GM21528 (cell line): ENCODE results near the gene TRDN.

Source experiments
- ATAC-seq: cut with Tn5 transposase; IDR thresholded peaks from one replicate; pipeline ENCODE4 v1.9.1; 2021; ENCODE audit warnings: mild to moderate bottlenecking, moderate library complexity; ENCODE audit not compliant: unreplicated experiment, low FRiP score

The TRDN gene, protein sequence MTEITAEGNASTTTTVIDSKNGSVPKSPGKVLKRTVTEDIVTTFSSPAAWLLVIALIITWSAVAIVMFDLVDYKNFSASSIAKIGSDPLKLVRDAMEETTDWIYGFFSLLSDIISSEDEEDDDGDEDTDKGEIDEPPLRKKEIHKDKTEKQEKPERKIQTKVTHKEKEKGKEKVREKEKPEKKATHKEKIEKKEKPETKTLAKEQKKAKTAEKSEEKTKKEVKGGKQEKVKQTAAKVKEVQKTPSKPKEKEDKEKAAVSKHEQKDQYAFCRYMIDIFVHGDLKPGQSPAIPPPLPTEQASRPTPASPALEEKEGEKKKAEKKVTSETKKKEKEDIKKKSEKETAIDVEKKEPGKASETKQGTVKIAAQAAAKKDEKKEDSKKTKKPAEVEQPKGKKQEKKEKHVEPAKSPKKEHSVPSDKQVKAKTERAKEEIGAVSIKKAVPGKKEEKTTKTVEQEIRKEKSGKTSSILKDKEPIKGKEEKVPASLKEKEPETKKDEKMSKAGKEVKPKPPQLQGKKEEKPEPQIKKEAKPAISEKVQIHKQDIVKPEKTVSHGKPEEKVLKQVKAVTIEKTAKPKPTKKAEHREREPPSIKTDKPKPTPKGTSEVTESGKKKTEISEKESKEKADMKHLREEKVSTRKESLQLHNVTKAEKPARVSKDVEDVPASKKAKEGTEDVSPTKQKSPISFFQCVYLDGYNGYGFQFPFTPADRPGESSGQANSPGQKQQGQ

DNA sequence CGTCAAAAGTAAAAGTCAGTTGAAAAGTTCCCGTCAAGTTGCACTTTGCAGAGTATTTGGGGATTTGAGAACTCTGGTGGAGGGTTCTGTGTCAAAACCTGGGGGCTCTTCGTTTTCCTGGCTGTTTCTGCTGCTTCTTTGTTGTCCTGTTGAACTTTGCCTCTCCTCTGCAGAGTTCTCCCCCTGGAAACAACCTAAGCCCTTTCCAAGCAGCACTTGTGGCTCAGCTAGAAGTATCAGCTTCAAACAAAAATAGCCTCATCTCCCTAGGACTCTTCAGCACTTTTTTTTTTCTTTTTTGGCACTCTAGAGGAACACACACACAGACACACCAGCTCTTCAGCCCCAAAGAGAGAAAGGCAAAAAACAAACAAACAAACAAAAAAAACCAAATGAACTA lies at the start of gene TRDN:
TSS of gene TRDN (minus strand) at position 169 of the 400 bp plus-strand sequence. CDS start 175 bp downstream, outside the sequence.
- ATAC-seq, result no peak

DNA sequence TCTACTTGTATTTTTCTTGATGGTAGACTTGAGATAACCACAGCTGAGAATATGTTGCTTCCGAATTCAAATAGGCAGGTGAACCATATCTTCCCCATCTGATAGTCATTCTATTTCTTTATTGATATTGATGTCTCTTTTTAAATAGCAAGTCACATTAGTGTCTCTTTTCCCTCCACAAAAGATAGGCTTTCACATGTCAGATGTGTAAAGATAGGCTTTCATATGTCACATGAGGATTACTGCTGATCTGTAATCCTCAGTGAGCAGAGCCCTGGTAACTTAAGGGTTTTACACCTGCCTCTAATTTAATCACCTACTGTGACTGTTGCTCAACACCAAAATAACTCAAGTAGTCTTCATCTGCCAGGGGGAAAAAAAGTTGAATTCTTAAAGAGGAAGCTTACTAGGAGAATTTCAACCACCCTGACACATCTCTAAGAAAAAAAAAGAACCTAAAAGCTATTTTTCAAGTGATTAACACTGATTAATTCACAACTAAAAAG lies 45.3 kb upstream of the TRDN start:
- no peak for ATAC-seq

DNA sequence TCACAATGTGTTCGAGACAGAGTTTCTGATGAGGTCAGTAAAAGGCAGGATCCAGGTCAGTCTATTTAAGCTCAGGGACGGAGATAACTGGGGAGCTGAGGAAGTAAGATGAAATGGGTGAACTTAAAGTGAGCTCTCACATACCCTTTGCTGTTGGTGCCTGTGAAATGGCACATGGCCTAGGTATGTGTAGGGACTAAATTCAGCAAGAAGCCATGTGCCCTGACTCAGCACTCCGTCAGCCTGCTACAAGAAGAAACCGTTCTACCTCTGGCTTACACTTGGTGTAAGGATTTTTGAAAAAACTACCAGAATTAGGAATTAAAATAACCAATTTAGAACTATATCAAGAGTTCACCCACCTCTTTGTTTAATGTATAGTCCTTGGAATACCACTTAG lies 41.1 kb upstream of the TRDN start:
- ATAC-seq, result no peak

DNA sequence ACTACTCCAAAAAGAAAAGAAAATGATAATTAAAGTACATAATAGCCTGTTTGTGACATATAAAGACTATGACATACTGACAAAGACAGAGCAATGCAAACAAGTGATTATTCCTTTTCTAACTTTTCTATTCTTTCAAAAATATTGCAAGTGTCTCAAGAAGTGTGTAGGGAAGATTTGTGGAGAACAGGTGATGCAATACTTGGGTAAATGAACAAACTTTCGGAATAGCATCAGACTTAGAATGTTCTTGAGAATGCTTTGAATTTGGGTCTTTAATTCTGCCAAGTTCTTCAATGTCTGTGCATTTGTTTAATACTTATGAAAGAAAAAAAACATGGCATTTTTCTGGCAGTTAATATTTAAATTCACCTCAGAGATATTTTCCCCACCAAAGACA lies 40.0 kb upstream of the TRDN start:
- ATAC-seq, result no peak

DNA sequence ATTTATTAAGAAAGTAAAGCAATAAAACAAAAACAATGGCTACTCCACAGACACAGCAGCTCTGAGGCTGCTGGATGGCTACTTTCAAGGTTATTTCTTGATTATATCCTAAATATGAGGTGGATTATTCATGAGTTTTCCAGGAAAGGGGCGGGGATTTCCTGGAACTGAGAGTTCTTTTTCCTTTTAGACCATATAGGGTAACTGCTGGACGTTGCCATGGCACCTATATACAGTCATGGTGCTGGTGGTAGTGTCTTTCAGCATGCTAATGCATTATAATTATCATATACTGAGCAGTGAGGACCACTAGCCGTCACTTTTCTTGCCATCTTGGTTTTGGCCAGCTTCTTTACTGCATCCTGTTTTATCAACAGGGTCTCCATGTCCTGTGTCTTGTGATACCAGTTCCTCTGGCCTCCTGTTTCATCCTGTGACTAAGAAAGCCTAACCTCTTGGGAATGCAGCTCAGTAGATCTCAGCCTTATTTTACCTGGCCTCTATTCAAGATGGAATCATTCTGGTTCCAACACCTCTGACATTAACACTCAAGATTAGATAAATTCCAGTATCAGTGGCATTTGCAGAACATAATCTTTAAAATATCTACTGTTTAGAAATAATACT lies 32.3 kb upstream of the TRDN start:
- no peak for ATAC-seq

DNA sequence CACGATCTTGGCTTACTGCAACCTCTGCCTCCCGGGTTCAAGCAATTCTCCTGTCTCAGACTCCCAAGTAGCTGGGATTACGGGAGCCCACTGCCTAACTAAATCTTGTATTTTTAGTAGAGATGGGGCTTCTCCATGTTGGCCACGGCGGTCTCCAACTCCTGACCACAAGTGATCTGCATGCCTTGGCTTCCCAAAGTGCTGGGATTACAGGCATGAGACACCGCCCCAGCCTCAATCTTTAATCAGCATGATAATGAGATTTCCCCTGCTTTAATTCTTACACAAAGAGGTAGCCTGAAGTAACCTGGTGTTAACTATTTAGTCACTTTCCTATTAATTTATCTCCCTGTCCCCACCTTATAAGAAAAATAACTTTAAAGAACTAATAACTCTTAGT lies 31.3 kb upstream of the TRDN start:
- ATAC-seq, result no peak

DNA sequence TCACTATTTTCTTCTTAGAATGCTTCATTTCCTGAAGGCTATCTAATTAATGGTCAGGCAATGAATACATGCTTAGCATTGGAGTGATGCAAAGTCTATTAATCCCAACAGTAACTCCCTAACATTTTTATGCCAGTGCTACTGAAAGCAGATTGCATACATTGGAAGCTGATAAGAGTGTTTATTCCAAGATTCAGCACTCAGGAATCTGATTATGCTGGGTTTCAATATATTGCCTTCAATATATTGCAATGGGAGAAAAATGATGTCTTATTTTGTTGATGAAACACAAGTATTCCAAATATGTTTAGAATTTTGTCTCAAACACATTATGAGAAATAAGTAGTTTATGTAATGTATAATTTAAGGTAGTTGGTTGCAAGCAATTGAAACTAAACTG lies 26.7 kb upstream of the TRDN start:
- ATAC-seq, result no peak

DNA sequence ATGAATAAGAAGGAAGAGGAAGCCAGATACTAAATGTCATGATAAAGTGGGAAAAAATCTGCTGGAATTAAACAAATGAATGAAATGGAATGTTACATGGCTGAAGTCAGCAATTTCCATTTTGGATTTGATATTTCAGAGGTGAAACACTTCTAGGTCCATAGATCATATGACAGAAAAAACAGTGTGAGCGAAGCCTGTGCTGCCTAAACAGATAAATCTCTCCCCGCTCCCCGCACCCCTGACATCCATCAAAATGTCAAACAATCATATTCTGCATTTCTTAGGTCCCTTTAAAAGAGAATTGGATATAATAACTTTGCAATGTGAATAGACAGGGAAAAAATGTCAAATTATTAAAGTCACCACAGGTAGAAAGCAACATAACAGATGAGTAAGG lies 26.0 kb upstream of the TRDN start:
- ATAC-seq, result no peak

DNA sequence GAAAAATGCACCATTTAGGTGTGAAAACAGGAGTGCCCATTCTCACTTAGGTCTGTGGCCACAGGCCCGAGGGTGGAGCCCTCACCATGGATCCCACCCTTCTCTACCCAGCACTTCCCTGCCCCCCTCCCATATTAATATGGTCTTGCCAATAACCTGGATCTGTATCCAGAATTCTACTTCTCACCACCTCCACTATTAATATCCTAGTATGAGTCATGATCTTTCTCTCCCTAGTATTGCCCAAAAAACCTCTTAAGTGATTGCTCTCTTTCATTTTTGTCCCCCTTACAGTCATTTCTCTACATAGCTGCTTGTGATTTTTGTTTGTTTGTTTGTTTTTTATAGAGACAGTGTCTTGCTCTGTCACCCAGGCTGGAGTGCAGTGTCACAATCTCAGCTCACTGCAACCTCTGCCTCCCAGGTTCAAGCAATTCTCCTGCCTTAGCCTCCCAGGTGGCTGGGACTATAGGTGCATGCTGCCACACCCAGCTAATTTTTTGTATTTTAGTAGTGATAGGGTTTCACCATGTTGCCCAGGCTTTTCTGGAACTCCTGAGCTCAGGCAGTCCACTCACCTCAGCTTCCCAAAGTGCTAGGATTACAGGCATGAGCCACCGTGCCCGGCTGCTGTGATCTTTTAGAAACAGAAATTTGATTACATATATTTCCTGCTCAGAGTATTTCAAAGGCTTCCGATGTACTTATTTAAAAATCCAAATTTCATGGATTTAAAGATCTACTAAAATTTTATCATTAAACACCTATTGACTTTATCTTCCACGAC lies 24.5 kb upstream of the TRDN start:
- ATAC-seq, result no peak

DNA sequence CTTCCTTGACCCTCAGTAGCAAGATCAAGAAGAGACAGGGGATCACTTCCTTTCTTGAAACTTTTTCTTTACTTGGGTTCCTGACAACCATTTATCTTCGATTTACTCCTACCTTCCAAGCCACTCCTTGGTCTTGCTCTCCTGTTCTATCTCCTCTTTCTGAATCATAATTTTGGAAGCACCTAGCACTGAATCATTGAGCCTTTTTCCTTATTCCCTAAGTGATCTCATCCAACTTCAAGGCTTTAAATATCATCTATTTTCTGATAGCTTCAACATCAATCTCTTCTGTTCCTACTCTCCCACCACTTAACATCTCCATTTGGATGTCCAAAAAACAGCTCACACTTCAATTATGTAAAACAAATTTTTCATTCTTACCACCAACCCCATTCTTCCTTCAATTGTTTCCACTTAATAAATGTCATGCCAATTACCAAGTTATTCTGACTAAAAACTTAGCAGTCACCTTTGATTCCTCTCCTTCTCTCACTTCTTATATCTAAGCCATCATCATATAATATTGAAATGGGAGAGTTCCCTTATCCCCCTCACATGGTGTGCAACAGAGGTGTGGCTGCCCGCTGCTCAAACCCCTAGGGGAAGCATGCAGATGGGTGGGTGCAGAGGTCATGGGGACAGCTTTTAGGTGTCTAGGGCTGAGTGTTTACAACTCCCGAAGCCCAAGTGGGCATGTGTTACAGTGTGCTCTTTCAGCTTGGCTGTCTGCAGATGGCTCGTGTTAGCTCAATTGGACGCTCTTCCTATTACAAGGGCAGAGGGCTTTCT lies 23.4 kb upstream of the TRDN start:
- ATAC-seq, result no peak

DNA sequence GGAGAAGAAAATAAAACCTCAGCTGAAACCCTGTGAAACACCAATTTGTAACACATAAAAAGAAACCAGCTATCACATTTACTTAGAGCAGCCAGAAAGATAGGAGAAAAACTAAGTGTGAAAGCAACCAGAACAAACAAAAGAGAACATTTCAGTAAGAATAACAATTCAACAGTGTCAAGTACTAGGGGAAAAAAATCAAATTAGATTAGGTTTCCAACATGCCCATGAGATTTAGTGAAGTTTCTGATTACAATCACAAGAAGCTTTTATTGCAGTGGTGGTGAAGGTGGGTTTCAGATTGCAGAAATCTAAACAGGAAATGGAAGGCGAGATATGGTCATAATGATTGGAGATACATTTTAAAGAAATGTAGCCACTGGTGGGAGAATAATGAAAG lies 22.1 kb upstream of the TRDN start:
- no peak for ATAC-seq

DNA sequence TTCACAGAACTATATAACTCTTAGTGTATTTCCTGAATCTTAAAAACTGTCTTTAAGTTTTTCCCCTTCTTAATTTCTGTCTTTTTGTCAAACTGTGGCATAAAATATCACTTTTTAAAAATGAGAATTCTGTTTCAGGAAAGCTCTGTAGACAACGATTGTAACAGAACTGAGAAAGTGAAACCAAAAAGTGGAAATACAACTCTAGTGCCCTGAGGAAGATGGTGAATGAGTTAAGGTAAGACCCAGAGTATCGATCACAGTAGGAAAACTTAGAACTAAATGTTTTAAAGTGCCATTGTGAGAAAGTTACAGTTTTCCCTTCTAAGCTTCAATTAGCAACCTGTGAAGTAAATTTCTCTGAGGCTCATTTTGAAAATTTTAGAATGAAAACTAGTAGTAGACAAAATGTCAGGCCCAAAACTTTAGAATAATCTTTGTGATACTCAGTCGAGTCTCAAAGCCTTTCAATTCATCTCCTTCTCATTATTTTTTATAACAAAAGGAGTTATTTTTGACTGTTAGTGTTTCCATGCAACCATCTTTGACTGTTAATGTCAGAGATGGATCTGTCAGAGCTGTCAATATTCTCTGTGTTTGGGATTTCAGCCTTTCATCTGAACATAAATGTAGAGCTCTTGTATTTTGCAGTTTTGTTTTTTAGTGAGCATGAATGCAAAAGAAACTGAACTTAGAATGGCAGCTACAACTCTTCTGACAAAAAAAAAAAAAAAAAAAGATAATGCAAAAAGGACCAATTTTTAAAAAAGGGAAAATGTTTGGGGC lies 19.0 kb upstream of the TRDN start:
- ATAC-seq, result peak; percentile 76

DNA sequence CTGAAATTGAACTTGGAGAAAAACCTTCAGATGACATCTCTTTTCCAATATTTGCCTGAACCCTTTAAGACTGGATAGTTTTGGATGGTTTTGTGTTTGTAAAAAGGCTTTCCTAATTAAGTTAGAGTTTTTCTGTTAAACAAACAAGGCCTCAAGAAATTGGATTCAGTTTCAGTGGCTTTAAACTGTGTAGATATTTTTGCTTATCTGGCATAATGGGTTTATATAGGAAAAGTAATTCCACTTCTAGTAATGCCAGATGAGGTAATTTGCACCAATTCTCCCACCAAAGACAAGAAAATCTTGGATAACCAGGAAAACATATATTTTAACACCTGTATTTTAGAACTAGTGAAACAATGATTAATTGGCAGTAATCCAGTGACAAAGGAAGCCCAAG lies 12.0 kb upstream of the TRDN start:
- no peak for ATAC-seq

DNA sequence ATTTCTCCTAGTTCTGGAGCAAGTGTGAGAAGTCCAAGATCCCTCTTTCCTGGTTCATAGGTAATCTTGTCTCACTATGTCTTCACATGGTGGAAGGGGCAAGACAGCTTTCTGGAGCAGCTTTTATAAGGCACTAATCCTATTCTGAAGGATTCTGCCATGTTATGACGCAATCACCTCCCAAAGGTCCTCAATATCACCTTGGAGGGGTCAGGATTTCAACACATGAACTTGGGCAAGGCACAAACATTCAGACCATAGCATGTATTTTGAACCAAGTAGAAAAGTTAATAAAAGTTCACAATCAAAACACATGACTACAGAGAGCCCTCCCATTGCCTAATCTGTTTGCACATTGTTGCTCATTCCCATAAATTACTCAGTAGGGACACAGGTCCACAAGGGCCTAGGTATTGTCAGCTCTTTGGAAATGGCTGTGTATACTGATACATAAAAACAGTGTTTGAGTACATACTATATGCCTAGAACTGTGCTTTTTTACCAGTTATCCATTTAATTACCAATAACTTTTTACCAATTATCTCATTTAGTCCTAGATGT lies 11.3 kb upstream of the TRDN start:
- ATAC-seq, result no peak

DNA sequence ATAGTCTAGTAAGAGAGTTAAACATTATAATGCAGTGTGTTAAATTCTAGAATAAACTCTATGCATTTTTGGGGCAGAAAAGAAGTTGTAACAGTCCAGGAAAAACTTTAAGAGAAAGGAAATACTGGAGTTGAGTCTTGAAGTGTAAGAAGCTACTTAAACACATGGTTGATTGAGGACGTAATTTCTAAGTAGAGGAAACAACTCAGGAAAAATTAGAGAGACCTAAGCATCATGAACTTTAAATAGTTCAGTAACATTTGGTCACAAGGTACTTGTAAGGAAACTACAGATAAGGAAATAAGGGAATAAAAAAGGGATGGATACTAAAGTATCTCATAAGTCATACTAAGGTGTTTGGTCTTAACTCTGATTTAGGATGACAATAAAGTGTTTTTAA lies 4.7 kb upstream of the TRDN start:
- no peak for ATAC-seq

DNA sequence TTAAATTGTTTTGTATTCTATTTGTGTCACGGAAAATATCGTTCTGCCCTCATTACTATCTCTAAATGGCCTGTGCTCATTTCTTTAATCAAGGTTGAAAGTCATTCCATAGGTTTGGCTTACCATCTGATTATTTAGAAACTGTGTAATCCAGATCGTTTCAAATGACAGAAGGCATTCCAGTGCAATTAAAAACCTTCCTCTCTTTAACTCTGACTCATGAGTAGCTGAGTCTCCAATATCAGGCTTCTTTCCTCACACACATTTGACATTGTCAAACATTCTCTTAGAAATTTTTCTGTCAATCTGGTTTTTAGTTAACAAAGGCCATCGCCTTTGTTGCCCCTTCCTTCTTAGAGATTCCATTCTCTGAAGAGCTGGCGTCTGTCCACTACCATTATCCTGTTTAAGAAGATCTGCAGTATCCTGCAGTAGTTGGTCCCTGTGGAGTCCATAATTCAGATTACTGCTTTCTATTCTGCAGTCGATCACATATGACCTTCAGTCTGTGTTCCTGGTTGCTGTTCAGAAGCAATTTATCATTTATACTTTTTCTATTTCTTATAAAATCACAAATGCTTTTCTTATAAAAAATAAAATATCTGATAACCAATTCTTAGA lies 3.9 kb upstream of the TRDN start:
- no peak for ATAC-seq

DNA sequence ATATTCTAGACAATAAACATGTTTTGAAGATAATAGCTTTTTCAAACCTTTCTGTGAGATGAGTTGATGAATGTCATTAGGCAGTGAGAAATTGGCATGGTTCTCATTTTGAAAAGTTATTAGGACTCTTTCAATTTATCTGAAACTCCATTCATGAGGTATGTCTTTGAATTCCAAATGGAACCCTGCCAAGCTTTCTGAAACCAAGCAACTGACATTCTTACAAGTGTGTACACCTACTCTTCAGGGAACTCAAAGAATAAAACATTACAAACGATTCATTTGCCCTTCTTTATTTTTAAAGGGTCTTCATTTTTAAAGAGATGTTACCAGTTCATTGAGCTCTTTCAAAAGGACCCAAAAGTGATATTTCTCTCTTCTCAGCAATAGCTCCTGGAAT lies 2.1 kb upstream of the TRDN start:
- no peak for ATAC-seq

DNA sequence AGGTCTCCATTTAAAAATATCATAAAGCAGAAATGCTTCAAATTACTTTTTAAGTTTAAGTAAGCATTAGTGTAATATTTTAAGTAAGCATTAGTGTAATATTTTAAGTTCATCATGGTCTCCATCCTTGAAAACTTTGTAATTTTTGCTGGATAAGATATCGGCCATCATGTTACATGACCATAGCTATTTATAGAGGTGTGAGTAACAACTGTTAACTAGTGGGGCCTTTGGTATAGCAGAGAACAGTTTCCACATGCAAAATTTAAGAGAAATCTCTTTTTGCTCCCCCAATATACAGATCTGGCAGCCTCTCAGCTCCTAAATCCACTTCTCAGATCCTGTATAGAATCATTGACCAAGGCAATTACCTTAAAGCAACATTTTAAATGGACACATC lies 468 bp downstream of the TRDN start:
- ATAC-seq, result no peak
